Measurements from ENCODE around the gene SHF.
A peak's percentile ranks its signal among the peaks of the same experiment; 100 is the strongest.

The SHF gene

DNA sequence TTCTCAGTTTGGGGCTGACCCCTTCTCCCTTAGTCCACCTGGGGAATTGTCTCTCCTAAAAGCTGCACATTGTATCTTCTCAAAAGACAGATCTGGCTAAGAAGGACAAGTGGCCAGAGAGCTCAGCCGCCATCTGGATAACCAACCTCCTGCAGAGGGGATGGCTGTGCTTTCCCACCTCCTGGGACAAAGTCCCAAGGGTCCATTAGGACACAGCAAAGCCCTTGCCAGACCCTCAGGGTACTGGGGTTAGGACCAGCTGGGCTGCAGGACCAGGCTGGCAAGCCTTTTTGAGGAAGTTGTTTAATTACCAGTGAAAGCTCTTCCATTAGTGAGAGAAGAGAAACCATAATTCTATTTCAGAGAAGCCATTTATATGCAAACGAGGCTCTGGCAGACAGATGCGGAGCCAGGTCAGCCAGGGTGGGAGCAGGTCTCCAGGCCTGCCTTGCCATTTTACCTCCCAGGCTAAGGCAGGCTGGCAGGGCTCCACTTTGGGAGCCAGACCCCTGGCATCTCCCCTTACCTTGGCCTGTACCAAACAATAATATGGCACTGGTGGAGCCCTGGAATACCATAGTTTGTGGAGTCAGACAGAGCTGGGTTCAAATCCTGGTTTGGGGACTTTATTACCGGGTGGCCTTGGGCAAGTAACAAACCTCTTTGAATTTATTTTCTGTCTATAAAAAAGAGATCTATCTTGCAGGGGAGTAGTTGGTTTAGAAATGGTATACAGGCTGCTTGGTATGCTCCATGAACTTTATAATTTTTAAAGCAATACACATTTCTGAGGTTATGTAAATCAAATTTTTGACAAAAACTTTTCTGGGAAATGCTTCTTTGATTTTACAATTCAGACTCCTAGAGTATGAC lies 17.9 kb downstream of the SHF start:
- H3K27ac ChIP-seq (ENCODE audit: low read depth, low read length) = no peak overlapping the region

DNA sequence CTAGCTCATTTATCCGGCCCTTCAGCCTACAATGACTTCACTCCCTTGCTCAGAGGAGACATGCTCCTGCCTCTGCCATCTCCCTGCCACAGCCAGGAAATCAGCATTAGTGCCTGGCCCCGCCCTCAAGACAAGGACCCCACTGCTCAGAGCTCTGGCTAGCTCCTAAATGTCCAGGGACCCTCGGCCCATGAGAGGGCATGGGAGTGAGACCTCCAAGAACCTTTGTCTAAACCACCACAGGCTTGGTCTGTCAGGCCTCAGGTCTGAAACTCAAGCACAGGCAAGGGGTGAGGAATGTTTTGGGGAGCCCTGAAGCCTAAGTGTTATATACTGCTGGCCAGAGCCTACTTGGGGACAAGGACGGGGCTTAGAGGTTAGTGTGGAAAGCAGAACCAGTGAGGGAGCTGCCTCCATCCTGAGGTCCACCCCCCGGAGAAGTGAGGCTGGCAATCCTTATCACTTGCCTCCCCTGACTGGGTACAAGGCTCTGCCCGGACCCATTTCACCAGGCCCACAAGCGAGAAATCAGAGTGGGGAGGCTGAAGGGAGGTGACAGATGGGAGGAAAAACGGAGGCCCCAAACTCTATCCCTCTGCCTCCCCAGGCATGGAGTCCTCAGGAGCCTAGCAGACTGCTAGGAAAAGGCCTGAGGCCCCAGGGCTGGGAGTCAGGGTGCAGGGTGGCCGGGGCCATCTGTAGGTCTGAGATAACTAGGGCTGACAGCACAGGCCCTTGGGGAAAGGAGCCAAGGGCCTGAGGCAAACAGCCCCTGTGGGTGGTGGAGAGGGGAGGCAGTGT lies 18.8 kb downstream of the SHF start:
- Histone ChIP-seq H3K4me3 (ENCODE audit: low read depth in 1 of 2, low read length in 2 of 2) (no peak overlapping the region), H3K27me3 (ENCODE audit: control insufficient read depth in 1 of 2, insufficient read depth in 2 of 2, low read length in 2 of 2) (no peaks in the 10 kb centered on the region), H3K4me1 (ENCODE audit: control insufficient read depth in 1 of 2, insufficient read depth in 2 of 2, low read length in 2 of 2) (peaks cover 7 to 9% of the 10 kb centered on the region in 2 donors), H3K9ac (ENCODE audit: low read depth in 1 of 2, low read length in 2 of 2) (no peak overlapping the region), H3K36me3 (ENCODE audit: control insufficient read depth in 1 of 2, insufficient read depth in 2 of 2, low read length in 2 of 2) (peaks cover 0 to 17% of the 10 kb centered on the region in 2 donors), H3K9me3 (ENCODE audit: control insufficient read depth in 1 of 2, low read length in 2 of 2) (no peaks in the 10 kb centered on the region), H3K27ac (ENCODE audit: low read depth, low read length) (no peak overlapping the region)

More for the DNA sequence above, 17.9 kb downstream of the SHF start:
- Histone ChIP-seq H3K27me3 (ENCODE audit: control insufficient read depth in 1 of 2, insufficient read depth in 2 of 2, low read length in 2 of 2) (no peaks in the 10 kb centered on the region), H3K9ac (ENCODE audit: low read depth in 1 of 2, low read length in 2 of 2) (no peak overlapping the region), H3K4me1 (ENCODE audit: control insufficient read depth in 1 of 2, insufficient read depth in 2 of 2, low read length in 2 of 2) (peaks cover 7 to 9% of the 10 kb centered on the region in 2 donors), H3K36me3 (ENCODE audit: control insufficient read depth in 1 of 2, insufficient read depth in 2 of 2, low read length in 2 of 2) (peaks cover 0 to 19% of the 10 kb centered on the region in 2 donors), H3K4me3 (ENCODE audit: low read depth in 1 of 2, low read length in 2 of 2) (no peak overlapping the region), H3K9me3 (ENCODE audit: control insufficient read depth in 1 of 2, low read length in 2 of 2) (no peaks in the 10 kb centered on the region)

DNA sequence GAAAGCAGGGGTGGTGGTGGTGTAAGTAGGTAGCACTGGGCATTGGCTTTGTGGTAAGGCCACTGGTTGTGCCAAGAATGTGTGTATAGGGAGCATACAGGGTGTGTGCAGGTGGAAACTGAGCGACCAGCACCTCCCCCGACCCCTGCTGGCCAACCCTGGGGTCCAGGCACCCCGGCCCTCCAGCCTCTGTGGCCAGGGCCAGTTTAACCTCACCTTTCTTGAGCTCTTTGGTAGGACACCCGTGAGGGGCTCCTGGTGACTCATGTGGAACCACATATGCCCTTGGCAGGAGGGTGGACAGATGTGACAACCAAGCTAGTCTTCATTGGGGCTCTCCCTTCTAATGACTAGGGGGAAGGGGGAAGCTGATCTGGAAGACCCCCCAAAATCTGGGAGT lies 19.5 kb downstream of the SHF start:
- peaks cover 9 to 12% of the 10 kb centered on the region in 2 donors for H3K4me1 ChIP-seq (ENCODE audit: control insufficient read depth in 1 of 2, insufficient read depth in 2 of 2, low read length in 2 of 2)
- H3K4me3 ChIP-seq (ENCODE audit: low read depth in 1 of 2, low read length in 2 of 2) = no peak overlapping the region
- H3K27me3 ChIP-seq (ENCODE audit: control insufficient read depth in 1 of 2, insufficient read depth in 2 of 2, low read length in 2 of 2) = no peaks in the 10 kb centered on the region
- H3K9ac ChIP-seq (ENCODE audit: low read depth in 1 of 2, low read length in 2 of 2) = no peak overlapping the region
- H3K9me3 ChIP-seq (ENCODE audit: control insufficient read depth in 1 of 2, low read length in 2 of 2) = no peaks in the 10 kb centered on the region
- H3K27ac ChIP-seq (ENCODE audit: low read depth, low read length) = no peak overlapping the region
- peaks cover 0 to 11% of the 10 kb centered on the region in 2 donors for H3K36me3 ChIP-seq (ENCODE audit: control insufficient read depth in 1 of 2, insufficient read depth in 2 of 2, low read length in 2 of 2)

DNA sequence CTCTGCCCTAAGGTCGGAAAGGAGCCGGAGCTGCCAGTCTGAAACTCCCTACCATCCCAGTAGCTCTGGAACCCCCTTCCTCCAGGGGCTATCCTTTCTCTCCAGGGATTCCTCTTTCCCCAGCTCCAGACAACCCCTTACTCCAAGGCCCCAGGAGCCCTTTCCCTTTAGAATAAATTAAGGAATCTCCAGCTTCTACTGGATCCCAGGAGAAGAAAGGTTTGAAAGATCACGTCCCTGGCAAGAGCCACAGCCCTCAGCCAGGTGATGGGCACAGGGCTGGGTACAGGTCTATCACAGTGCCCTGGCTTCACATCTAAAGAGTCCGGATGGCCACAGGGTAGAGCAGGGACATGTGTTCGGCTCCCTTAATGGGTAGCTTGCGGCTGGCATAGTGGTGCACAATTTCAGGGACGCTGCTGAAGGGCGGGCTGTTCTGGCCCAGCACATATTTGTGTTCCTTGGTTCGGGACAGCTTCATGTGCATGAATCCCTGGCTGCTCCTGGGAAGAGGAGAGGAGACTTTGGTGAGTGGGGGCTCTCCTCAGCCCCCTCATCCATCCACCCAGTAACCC lies 20.0 kb downstream of the SHF start:
- H3K27me3 ChIP-seq (ENCODE audit: control insufficient read depth in 1 of 2, insufficient read depth in 2 of 2, low read length in 2 of 2) = no peaks in the 10 kb centered on the region
- H3K9ac ChIP-seq (ENCODE audit: low read depth in 1 of 2, low read length in 2 of 2) = peak overlapping the region; percentile 60 to 75
- no peaks in the 10 kb centered on the region for H3K9me3 ChIP-seq (ENCODE audit: control insufficient read depth in 1 of 2, low read length in 2 of 2)
- H3K27ac ChIP-seq (ENCODE audit: low read depth, low read length) = peak overlapping the region; percentile 79
- H3K4me1 ChIP-seq (ENCODE audit: control insufficient read depth in 1 of 2, insufficient read depth in 2 of 2, low read length in 2 of 2) = peaks cover 11 to 17% of the 10 kb centered on the region in 2 donors
- peaks cover 0 to 5% of the 10 kb centered on the region in 2 donors for H3K36me3 ChIP-seq (ENCODE audit: control insufficient read depth in 1 of 2, insufficient read depth in 2 of 2, low read length in 2 of 2)
- peak overlapping the region; percentile 65 to 67 for H3K4me3 ChIP-seq (ENCODE audit: low read depth in 1 of 2, low read length in 2 of 2)

DNA sequence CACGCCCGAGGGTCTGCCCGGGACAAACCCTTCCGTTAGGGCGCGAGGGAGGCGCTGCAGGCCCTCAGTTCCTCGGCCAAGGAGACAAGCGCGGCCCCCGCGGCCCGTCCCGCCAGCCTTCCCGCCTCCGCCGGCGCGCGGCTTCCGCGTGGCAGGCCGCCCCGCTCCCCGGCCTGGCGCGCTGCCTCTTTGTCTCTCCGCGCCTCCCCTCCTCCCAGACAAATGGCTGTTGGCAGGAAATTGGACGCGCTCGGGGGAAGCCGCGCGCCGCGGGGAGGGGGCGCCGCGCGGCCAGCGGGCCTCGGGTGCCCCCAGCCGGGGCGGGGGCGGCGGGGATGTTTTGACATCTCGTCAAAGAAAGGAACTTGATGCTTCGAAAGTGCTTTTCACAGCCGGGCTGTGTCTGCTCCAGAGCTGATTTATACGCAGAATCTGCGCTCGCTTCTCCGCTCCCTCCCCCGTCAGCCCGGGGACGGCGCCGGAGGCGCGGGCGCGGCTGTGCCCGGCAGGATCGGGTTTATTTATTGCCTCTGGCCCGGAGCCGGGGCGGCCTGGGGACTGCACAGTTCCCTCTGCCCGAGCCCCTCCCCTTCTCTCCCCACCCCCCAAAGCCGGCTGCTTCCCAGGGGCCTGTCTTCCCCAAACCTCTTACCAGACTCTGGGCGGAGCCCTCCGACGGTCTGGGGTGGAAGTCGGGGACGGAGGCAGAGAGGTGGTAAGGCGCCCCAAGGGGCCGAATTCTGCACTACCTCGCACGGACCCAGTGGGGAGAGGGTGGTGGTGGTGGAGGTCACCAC lies 20.7 kb downstream of the SHF start:
- peak overlapping the region; percentile 65 to 67 for H3K4me3 ChIP-seq (ENCODE audit: low read depth in 1 of 2, low read length in 2 of 2)
- peak overlapping the region; percentile 60 to 75 for H3K9ac ChIP-seq (ENCODE audit: low read depth in 1 of 2, low read length in 2 of 2)
- no peaks in the 10 kb centered on the region for H3K9me3 ChIP-seq (ENCODE audit: control insufficient read depth in 1 of 2, low read length in 2 of 2)
- no peaks in the 10 kb centered on the region for H3K27me3 ChIP-seq (ENCODE audit: control insufficient read depth in 1 of 2, insufficient read depth in 2 of 2, low read length in 2 of 2)
- peaks cover 13 to 19% of the 10 kb centered on the region in 2 donors for H3K4me1 ChIP-seq (ENCODE audit: control insufficient read depth in 1 of 2, insufficient read depth in 2 of 2, low read length in 2 of 2)
- H3K36me3 ChIP-seq (ENCODE audit: control insufficient read depth in 1 of 2, insufficient read depth in 2 of 2, low read length in 2 of 2) = peaks cover 0 to 5% of the 10 kb centered on the region in 2 donors
- peak overlapping the region; percentile 79 for H3K27ac ChIP-seq (ENCODE audit: low read depth, low read length)

DNA sequence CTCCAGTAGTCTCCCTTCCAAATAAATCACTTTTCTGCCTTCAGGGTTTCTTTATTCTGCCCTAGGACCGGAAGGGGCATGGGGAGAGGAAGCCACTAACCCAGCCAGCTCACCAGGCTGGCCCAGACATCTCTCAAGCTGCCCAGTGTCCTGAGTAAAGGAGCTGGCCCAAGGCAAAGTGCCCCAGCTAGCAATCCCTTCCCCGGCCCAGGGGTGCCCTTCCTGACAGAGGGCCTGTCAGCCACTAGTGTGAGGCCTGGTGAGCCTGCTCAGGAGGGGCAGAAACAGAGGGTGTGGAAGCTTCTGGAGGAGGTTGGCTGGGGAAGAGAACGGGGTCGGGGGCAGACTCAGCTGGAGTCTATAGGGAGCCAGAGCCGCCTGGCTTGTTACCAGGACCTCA lies 22.2 kb downstream of the SHF start:
- H3K27ac ChIP-seq (ENCODE audit: low read depth, low read length) = no peak overlapping the region

DNA sequence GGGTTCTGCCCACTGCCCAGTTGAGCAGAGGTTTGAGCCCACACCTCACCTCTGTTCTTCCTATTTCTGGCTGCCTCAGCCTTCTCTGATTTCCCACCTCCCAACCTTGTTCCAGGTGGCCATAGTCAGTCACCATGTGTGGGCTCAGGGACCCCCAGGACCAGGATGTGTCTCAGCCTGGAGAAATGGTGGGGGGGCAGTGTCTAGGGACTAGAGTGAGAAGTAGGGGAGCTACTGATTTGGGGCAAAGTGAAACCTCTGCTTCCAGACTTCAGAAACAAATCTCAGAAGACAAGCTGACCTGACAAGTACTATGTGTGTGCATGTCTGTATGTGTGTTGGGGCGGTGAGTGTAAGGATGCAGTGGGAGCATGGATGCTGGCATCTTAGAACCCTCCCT lies 22.9 kb downstream of the SHF start:
- Histone ChIP-seq H3K9me3 (ENCODE audit: control insufficient read depth in 1 of 2, low read length in 2 of 2) (no peaks in the 10 kb centered on the region), H3K4me3 (ENCODE audit: low read depth in 1 of 2, low read length in 2 of 2) (no peak overlapping the region), H3K9ac (ENCODE audit: low read depth in 1 of 2, low read length in 2 of 2) (no peak overlapping the region), H3K4me1 (ENCODE audit: control insufficient read depth in 1 of 2, insufficient read depth in 2 of 2, low read length in 2 of 2) (peaks cover 13 to 19% of the 10 kb centered on the region in 2 donors), H3K27me3 (ENCODE audit: control insufficient read depth in 1 of 2, insufficient read depth in 2 of 2, low read length in 2 of 2) (no peaks in the 10 kb centered on the region), H3K36me3 (ENCODE audit: control insufficient read depth in 1 of 2, insufficient read depth in 2 of 2, low read length in 2 of 2) (no peaks in the 10 kb centered on the region), H3K27ac (ENCODE audit: low read depth, low read length) (no peak overlapping the region)

More for the DNA sequence above, 22.2 kb downstream of the SHF start:
- no peak overlapping the region for H3K4me3 ChIP-seq (ENCODE audit: low read depth in 1 of 2, low read length in 2 of 2)
- H3K36me3 ChIP-seq (ENCODE audit: control insufficient read depth in 1 of 2, insufficient read depth in 2 of 2, low read length in 2 of 2) = no peaks in the 10 kb centered on the region
- H3K9ac ChIP-seq (ENCODE audit: low read depth in 1 of 2, low read length in 2 of 2) = no peak overlapping the region
- peaks cover 13 to 19% of the 10 kb centered on the region in 2 donors for H3K4me1 ChIP-seq (ENCODE audit: control insufficient read depth in 1 of 2, insufficient read depth in 2 of 2, low read length in 2 of 2)
- H3K27me3 ChIP-seq (ENCODE audit: control insufficient read depth in 1 of 2, insufficient read depth in 2 of 2, low read length in 2 of 2) = no peaks in the 10 kb centered on the region
- no peaks in the 10 kb centered on the region for H3K9me3 ChIP-seq (ENCODE audit: control insufficient read depth in 1 of 2, low read length in 2 of 2)

DNA sequence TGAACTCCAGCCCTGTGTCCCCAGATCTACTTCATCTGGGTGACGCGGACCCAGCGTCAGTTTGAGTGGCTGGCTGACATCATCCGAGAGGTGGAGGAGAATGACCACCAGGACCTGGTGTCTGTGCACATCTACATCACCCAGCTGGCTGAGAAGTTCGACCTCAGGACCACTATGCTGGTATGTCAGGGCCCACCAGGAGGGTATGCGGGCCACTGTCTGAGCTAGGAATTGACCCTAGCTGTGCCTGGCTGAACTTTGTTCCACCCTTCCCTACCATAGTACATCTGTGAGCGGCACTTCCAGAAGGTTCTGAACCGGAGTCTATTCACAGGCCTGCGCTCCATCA lies 24.3 kb downstream of the SHF start:
- H3K36me3 ChIP-seq (ENCODE audit: control insufficient read depth in 1 of 2, insufficient read depth in 2 of 2, low read length in 2 of 2) = no peaks in the 10 kb centered on the region
- no peak overlapping the region for H3K4me3 ChIP-seq (ENCODE audit: low read depth in 1 of 2, low read length in 2 of 2)
- H3K9me3 ChIP-seq (ENCODE audit: control insufficient read depth in 1 of 2, low read length in 2 of 2) = no peaks in the 10 kb centered on the region
- H3K4me1 ChIP-seq (ENCODE audit: control insufficient read depth in 1 of 2, insufficient read depth in 2 of 2, low read length in 2 of 2) = peaks cover 13 to 19% of the 10 kb centered on the region in 2 donors
- H3K27me3 ChIP-seq (ENCODE audit: control insufficient read depth in 1 of 2, insufficient read depth in 2 of 2, low read length in 2 of 2) = no peaks in the 10 kb centered on the region
- H3K27ac ChIP-seq (ENCODE audit: low read depth, low read length) = no peak overlapping the region
- H3K9ac ChIP-seq (ENCODE audit: low read depth in 1 of 2, low read length in 2 of 2) = no peak overlapping the region

DNA sequence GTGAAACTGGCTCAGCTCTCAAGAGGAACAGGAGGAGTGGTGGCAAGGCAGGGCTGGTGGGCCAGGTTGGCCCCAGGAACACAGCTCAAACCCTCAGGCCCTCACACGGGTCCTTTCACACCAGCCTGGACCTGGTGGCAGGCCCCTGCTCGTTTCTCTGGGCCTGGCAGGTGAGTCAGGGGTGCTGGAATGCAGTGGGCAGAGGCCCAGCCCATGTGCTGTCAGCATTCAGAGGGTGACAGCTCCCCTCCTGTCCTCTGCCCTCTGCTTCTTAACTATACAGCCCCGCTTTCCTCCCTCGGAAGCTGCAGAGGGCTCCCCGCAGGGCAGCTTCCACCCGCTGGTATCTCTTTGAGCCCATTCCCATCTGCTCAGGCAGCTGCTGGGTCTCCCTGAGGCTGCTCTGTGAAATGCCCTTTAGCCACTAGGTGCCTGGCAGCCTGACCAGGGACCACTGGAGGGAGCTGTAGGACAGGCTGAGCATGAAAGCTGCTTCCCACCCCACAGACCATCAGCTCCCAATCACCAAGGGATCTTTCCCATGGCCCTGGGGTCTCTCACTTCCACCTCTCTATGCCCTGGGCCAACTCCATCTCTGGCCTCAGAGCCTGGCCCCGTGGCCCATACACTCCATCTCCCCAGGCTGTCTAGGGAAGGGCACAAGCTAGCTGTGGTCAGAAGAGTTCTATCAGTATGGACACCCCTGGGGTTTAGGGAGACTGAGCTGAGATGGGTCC lies 24.8 kb downstream of the SHF start:
- Histone ChIP-seq H3K9me3 (ENCODE audit: control insufficient read depth in 1 of 2, low read length in 2 of 2) (no peaks in the 10 kb centered on the region), H3K27ac (ENCODE audit: low read depth, low read length) (no peak overlapping the region), H3K36me3 (ENCODE audit: control insufficient read depth in 1 of 2, insufficient read depth in 2 of 2, low read length in 2 of 2) (no peaks in the 10 kb centered on the region), H3K4me3 (ENCODE audit: low read depth in 1 of 2, low read length in 2 of 2) (no peak overlapping the region), H3K27me3 (ENCODE audit: control insufficient read depth in 1 of 2, insufficient read depth in 2 of 2, low read length in 2 of 2) (no peaks in the 10 kb centered on the region), H3K4me1 (ENCODE audit: control insufficient read depth in 1 of 2, insufficient read depth in 2 of 2, low read length in 2 of 2) (peaks cover 13 to 19% of the 10 kb centered on the region in 2 donors), H3K9ac (ENCODE audit: low read depth in 1 of 2, low read length in 2 of 2) (peak overlapping the region in 1 of 2 donors; percentile 20)
